Activated CD4-positive, alpha-beta T cell treated with anti-CD3 and anti-CD28 coated beads for 36 hours (primary cell): ENCODE results near the gene C19orf33. TPM values are rescaled to one million over a fixed set of nuclear protein-coding genes. Genes with fewer than 3 reads are reported as not detected.
A peak's percentile ranks its signal among the peaks of the same experiment; 100 is the strongest.

Experiments
- ATAC-seq: fragments of 200-7000 bp; cut with Tn5 transposase; one replicate; pipeline ENCODE4 v1.10.0; 2021; ENCODE audit warnings: mild to moderate bottlenecking, moderate library complexity
- CTCF ChIA-PET: fragments of 350-600 bp; sonication (Branson Sonifier 250); formaldehyde crosslinking; loops from one replicate; lab custom pipeline; 2021; ENCODE audit warnings: antibody characterized with exemption; lab: Charles Lee
- POLR2A ChIA-PET: fragments of 350-600 bp; sonication (Branson Sonifier 250); formaldehyde crosslinking; loops from one replicate; lab custom pipeline; 2021; ENCODE audit warnings: antibody characterized with exemption, inconsistent platforms; lab: Charles Lee
- DNase-seq: peaks from one replicate; pipeline ENCODE4 v3.0.0-alpha.2; 2020
- H3K27ac Mint-ChIP-seq: one replicate; pipeline ENCODE4 v1.8.0; 2021; ENCODE audit warnings: mixed read lengths
- H3K27me3 Mint-ChIP-seq: one replicate; pipeline ENCODE4 v1.8.0; 2021; ENCODE audit warnings: mixed read lengths
- H3K36me3 Mint-ChIP-seq: one replicate; pipeline ENCODE4 v1.8.0; 2021; ENCODE audit warnings: low read depth, mixed read lengths
- H3K4me1 Mint-ChIP-seq: one replicate; pipeline ENCODE4 v1.8.0; 2021; ENCODE audit warnings: mixed read lengths
- H3K4me3 Mint-ChIP-seq: one replicate; pipeline ENCODE4 v1.8.0; 2021; ENCODE audit warnings: mild to moderate bottlenecking, moderate library complexity, mixed read lengths
- H3K9me3 Mint-ChIP-seq: one replicate; pipeline ENCODE4 v1.8.0; 2021; ENCODE audit warnings: low read depth, mixed read lengths
- intact Hi-C, 2 experiments: fragments of 100-400 bp; cut with DNase I in 1 of 2; cut with micrococcal nuclease in 1 of 2; formaldehyde crosslinking; loops; one replicate each; pipeline versions ENCODE4 v1.14.2 to v1.15.1; 2022 to 2024; cut with DNase I, micrococcal nuclease
- total RNA-seq, 2 experiments: library from RNA; stranded (reverse); gene quantifications; one replicate each; pipeline ENCODE4 v1.2.3, GENCODE V29; 2021

Gene C19orf33
- total RNA-seq, 2 experiments from 2014 or later, result not detected

DNA sequence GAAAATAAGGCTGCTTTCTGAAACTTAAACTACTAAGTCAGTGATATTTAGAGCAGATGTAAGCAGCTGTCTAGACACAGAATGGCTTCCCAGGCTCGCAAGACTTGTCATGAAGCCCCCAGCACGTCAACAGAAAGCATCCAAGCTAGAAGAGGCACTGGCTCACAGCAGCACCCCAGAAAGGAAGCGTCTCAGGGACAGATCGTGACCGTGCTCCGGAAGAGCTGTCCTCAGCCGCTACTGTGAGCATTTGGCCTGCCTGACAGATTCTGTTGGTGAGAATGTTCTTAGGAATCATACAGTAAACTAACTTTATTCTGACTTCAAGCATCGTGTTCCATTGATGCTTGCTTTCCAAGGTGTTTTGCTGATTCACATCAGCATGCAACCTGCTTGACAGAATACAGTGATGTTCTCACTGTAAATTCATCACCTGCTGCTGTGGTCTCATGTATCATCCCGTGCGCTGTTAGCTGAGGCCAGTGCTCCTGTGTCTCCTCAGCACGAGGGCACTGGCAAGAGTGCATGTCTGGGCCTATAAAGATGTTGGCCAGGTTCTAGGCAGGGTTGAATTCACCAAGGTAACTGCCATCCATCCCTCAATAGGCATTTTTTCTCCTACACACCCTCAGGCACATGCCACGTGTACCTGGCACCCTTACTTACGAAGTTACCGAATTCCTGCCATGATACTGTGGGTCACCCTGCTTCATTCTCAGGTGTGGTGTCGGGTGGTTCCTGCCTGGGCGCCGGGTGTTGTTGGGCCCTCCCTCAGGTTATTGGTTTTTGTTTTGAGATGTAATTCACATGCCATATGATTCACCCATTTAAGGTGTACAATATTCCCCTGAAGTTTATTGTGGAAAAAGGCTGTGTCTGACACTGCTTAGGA lies 23.8 kb upstream of the C19orf33 start:
- H3K4me1 Mint-ChIP-seq, result peaks cover 13% of the 10 kb centered on the region
- no peaks in the 10 kb centered on the region for H3K9me3 Mint-ChIP-seq
- peak overlapping the region; percentile 38 for H3K27ac Mint-ChIP-seq
- no peaks in the 10 kb centered on the region for H3K27me3 Mint-ChIP-seq
- intact Hi-C loops, result no loop called here
- H3K36me3 Mint-ChIP-seq, result peaks cover 2% of the 10 kb centered on the region
- no peak overlapping the region for H3K4me3 Mint-ChIP-seq
- CTCF ChIA-PET, result no interaction called here
- ATAC-seq, result no peak
- no peak for DNase-seq
- POLR2A ChIA-PET, result interaction anchor here (0.7 to 1.4 kb wide), 2 partner anchors 10 to 16 kb away, joined by 4 to 5 read pairs; no protein-coding TSS in a partner anchor

DNA sequence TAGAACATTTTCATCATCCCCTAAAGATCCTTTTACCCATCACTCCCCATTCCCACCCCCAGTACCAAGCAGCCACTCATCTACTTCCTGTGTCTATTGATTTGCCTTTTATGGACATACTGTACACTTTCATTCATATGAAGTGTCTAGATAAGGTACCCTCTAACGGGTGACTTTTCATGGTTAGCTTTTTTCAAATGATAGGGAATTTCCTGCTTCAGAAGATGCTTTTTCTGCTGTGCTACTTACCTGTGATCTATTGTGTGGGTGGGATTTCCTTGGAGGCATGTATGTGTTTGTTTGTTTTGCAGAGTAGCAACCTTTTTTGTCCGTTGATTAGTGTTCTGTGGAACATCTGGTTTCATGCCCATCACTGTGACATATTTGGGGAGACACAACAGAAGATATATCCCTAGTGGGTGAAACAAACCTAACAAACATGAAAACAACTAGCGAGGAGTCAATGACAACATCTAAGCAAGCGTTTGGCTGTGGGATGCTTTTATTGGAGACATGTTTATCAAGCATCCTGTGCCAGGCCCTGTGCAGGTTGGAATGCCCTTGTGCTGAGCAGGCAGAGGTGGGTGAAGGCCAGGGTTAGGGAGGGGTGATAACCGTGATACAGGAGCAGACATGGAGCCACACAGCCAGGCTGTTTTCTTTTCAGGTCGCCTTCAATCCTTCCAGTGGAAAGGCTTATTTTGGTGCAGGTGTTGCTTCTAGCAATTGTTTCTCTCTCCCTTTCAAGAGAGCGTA lies 22.1 kb upstream of the C19orf33 start:
- ChIA-PET POLR2A (interaction anchor here (1.4 kb wide), 1 partner anchor 18 kb away, joined by 4 read pairs; no protein-coding TSS in a partner anchor), CTCF (interaction anchor here (0.7 to 0.8 kb wide), 2 partner anchors 35 to 105 kb away, joined by 3 read pairs; no protein-coding TSS in a partner anchor)
- peak overlapping the region; percentile 81 for H3K27ac Mint-ChIP-seq
- no peaks in the 10 kb centered on the region for H3K27me3 Mint-ChIP-seq
- no peak overlapping the region for H3K4me3 Mint-ChIP-seq
- peaks cover 13% of the 10 kb centered on the region for H3K4me1 Mint-ChIP-seq
- H3K36me3 Mint-ChIP-seq, result peaks cover 6% of the 10 kb centered on the region
- no peaks in the 10 kb centered on the region for H3K9me3 Mint-ChIP-seq
- intact Hi-C loops, result no loop called here
- ATAC-seq (peak; percentile 93), DNase-seq (no peak)

- ChIA-PET POLR2A (no interaction called here), CTCF (no interaction called here)
- Mint-ChIP-seq H3K4me1 (peaks cover 13% of the 10 kb centered on the region), H3K9me3 (no peaks in the 10 kb centered on the region), H3K4me3 (no peak overlapping the region), H3K36me3 (peaks cover 7% of the 10 kb centered on the region), H3K27ac (no peak overlapping the region), H3K27me3 (no peaks in the 10 kb centered on the region)
- intact Hi-C loops, result no loop called here
- ATAC-seq (no peak), DNase-seq (no peak)
Observed at GRCh38 chr19:38283271-38283670, 20.8 kb upstream of the C19orf33 start.

GRCh38 chr19:38284422-38284821 lies 19.6 kb upstream of the C19orf33 start:
- POLR2A ChIA-PET, result no interaction called here
- peaks cover 13% of the 10 kb centered on the region for H3K4me1 Mint-ChIP-seq
- peaks cover 8% of the 10 kb centered on the region for H3K36me3 Mint-ChIP-seq
- no peak for ATAC-seq
- DNase-seq, result no peak
- H3K4me3 Mint-ChIP-seq, result no peak overlapping the region
- H3K27me3 Mint-ChIP-seq, result no peaks in the 10 kb centered on the region
- no peak overlapping the region for H3K27ac Mint-ChIP-seq
- CTCF ChIA-PET, result no interaction called here
- H3K9me3 Mint-ChIP-seq, result no peaks in the 10 kb centered on the region
- intact Hi-C loops, result no loop called here

DNA sequence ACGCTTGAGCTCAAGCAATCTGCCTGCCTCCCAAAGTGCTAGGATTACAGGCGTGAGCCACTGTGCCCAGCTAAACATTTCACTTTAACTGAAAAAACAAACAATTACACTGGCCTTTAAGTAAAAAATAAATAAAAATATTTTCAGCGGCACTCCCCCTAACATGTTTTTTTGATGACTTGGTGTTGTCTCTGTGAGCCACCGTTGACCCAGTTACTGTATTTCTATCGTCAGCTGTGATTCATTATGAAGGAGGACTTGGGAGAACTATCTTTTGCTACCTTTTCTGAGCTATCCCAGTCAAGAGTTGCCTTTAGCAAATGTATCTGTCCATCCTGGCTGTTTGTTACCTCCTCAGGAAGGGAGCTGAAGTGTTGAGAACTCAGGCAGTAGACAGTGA lies 18.5 kb upstream of the C19orf33 start:
- Mint-ChIP-seq H3K27me3 (no peaks in the 10 kb centered on the region), H3K36me3 (peaks cover 9% of the 10 kb centered on the region), H3K9me3 (no peaks in the 10 kb centered on the region), H3K4me1 (peaks cover 13% of the 10 kb centered on the region), H3K4me3 (no peak overlapping the region), H3K27ac (no peak overlapping the region)
- DNase-seq, result no peak
- no peak for ATAC-seq
- CTCF ChIA-PET, result interaction anchor here (0.6 to 1.3 kb wide), 4 partner anchors 13 to 378 kb away, joined by 3 read pairs; no protein-coding TSS in a partner anchor
- POLR2A ChIA-PET, result no interaction called here
- intact Hi-C loops, result no loop called here

DNA sequence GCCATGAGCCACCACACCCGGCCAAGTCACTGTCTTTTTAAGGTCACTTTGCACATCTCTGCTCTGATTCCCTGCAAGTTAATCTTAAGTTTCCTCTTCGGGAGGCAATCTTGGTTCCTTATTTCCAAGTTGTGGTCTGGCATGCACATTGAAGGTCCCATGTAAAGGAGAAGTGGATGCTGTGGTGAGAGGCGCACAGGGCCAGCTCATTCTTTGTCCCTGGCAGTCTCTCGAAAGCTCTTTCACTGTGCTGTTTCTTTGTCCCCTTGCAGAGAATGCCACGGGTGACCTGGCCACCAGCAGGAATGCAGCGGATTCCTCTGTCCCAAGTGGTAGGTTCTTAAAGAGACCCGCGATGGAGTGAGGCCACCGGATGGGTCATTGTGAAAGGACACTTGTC lies 16.4 kb upstream of the C19orf33 start:
- ChIA-PET POLR2A (no interaction called here), CTCF (no interaction called here)
- Mint-ChIP-seq H3K4me1 (peaks cover 2% of the 10 kb centered on the region), H3K36me3 (peaks cover 16% of the 10 kb centered on the region), H3K4me3 (no peak overlapping the region), H3K27me3 (no peaks in the 10 kb centered on the region), H3K27ac (no peak overlapping the region), H3K9me3 (no peaks in the 10 kb centered on the region)
- intact Hi-C loops, result no loop called here
- DNase-seq (no peak), ATAC-seq (no peak)

DNA sequence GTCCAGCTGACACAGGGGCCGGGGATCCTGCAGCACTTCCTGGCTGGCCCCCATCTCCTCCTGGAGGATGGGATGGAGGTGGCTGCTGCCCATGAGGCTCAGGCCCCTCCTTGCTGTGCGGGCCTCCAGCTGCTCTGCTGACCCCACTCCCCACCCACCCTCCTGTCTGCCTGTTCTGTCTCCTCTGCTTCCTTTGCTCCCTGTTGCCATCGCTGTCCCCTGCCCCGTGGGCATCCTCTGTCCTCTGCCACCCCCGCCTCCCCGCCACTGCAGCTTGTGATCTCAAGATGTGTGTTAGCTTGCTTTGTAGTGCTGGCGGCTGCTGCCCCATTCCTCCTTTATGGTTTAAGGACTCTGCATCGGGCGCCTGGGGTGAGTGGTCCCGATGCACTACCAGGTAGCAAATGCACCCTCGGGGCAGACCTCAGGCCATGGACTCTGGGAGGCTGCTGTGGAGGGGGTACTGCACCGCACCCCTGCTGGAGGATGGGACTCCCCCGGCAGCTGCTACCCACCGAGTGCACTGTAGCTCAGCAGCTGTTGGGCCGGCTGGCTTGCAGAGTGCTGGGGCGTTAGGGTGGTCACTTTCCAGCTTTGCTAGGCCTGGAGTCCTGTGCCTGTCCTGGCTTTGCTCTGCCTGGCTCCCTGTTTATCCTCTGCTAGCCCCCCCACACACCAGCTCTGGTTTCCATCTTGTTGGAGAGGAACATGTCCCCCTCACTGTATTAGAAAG lies 15.8 kb upstream of the C19orf33 start:
- DNase-seq (no peak), ATAC-seq (no peak)
- no peaks in the 10 kb centered on the region for H3K27me3 Mint-ChIP-seq
- H3K4me3 Mint-ChIP-seq, result no peak overlapping the region
- no peak overlapping the region for H3K27ac Mint-ChIP-seq
- ChIA-PET POLR2A (no interaction called here), CTCF (interaction anchor here (0.6 kb wide), 1 partner anchor 26 kb away, joined by 3 read pairs; no protein-coding TSS in a partner anchor)
- H3K9me3 Mint-ChIP-seq, result no peaks in the 10 kb centered on the region
- intact Hi-C loops, result no loop called here
- peaks cover 16% of the 10 kb centered on the region for H3K36me3 Mint-ChIP-seq
- no peaks in the 10 kb centered on the region for H3K4me1 Mint-ChIP-seq

DNA sequence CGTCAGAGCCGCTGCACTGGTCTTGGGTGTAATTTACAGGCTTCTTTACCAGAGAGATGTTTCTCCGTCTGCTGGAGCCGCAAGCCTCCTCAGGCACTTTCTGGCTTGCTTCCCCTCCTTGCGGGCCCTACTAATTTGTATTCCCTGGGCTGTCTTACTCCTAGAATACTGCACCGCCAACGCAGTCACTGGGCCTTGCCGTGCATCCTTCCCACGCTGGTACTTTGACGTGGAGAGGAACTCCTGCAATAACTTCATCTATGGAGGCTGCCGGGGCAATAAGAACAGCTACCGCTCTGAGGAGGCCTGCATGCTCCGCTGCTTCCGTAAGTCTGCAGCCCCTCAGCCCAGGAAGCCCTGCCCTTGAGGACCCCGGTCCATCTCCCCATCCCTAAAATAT lies 14.1 kb upstream of the C19orf33 start:
- no peak overlapping the region for H3K27ac Mint-ChIP-seq
- no peak overlapping the region for H3K4me3 Mint-ChIP-seq
- no peaks in the 10 kb centered on the region for H3K9me3 Mint-ChIP-seq
- no peaks in the 10 kb centered on the region for H3K27me3 Mint-ChIP-seq
- peaks cover 15% of the 10 kb centered on the region for H3K36me3 Mint-ChIP-seq
- intact Hi-C loops, result no loop called here
- ATAC-seq, result no peak
- H3K4me1 Mint-ChIP-seq, result no peaks in the 10 kb centered on the region
- no peak for DNase-seq
- ChIA-PET CTCF (no interaction called here), POLR2A (no interaction called here)

GRCh38 chr19:38290631-38291147 lies 13.4 kb upstream of the C19orf33 start:
- intact Hi-C loops, result no loop called here
- Mint-ChIP-seq H3K27me3 (no peaks in the 10 kb centered on the region), H3K4me3 (no peak overlapping the region), H3K36me3 (peaks cover 13% of the 10 kb centered on the region), H3K27ac (no peak overlapping the region), H3K9me3 (no peaks in the 10 kb centered on the region), H3K4me1 (no peaks in the 10 kb centered on the region)
- ATAC-seq, result no peak
- DNase-seq, result no peak
- ChIA-PET POLR2A (no interaction called here), CTCF (no interaction called here)

DNA sequence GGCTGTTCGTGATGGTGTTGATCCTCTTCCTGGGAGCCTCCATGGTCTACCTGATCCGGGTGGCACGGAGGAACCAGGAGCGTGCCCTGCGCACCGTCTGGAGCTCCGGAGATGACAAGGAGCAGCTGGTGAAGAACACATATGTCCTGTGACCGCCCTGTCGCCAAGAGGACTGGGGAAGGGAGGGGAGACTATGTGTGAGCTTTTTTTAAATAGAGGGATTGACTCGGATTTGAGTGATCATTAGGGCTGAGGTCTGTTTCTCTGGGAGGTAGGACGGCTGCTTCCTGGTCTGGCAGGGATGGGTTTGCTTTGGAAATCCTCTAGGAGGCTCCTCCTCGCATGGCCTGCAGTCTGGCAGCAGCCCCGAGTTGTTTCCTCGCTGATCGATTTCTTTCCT lies 12.2 kb upstream of the C19orf33 start:
- Mint-ChIP-seq H3K4me3 (no peak overlapping the region), H3K27me3 (no peaks in the 10 kb centered on the region), H3K27ac (no peak overlapping the region), H3K9me3 (no peaks in the 10 kb centered on the region), H3K4me1 (no peaks in the 10 kb centered on the region), H3K36me3 (peaks cover 11% of the 10 kb centered on the region)
- ChIA-PET POLR2A (no interaction called here), CTCF (no interaction called here)
- ATAC-seq (no peak), DNase-seq (no peak)
- intact Hi-C loops, result no loop called here

- Mint-ChIP-seq H3K9me3 (no peaks in the 10 kb centered on the region), H3K36me3 (peaks cover 9% of the 10 kb centered on the region), H3K27ac (no peak overlapping the region), H3K4me1 (no peaks in the 10 kb centered on the region), H3K4me3 (no peak overlapping the region), H3K27me3 (no peaks in the 10 kb centered on the region)
- CTCF ChIA-PET, result interaction anchor here (0.6 kb wide), 1 partner anchor 13 kb away, joined by 3 read pairs; no protein-coding TSS in a partner anchor
- intact Hi-C loops, result no loop called here
- POLR2A ChIA-PET, result no interaction called here
- no peak for ATAC-seq
- DNase-seq, result no peak
Observed at GRCh38 chr19:38293281-38293680, 10.8 kb upstream of the C19orf33 start.
